HepG2 (cell line): ENCODE measurements around the gene ASB16. TPM values are rescaled to one million over a fixed set of nuclear protein-coding genes. Genes with fewer than 3 reads are reported as not detected.
A peak's percentile ranks its signal among the peaks of the same experiment; 100 is the strongest.

Source experiments
- FOXP4 ChIP-seq: sonication (generic); formaldehyde crosslinking; IDR thresholded peaks from 2 replicates; pipeline ENCODE4 v1.4.0; 2020; ENCODE audit warnings: missing genetic modification reagents
- RBAK ChIP-seq: sonication (generic); formaldehyde crosslinking; IDR thresholded peaks from 2 replicates; pipeline ENCODE4 v1.5.1; 2020; ENCODE audit warnings: mild to moderate bottlenecking, missing genetic modification reagents
- SYNCRIP ChIP-seq: fragments of 200-400 bp; formaldehyde crosslinking; IDR thresholded peaks from 2 replicates; pipeline ENCODE4 v1.6.1; 2018; ENCODE audit warnings: mild to moderate bottlenecking, low read depth, low read length; ENCODE audit not compliant: insufficient read depth
- TARDBP ChIP-seq: sonication (generic); formaldehyde crosslinking; IDR thresholded peaks from 2 replicates; pipeline ENCODE4 v1.8.0; 2022; ENCODE audit warnings: mild to moderate bottlenecking, missing genetic modification reagents
- THAP9 ChIP-seq: sonication (generic); formaldehyde crosslinking; IDR thresholded peaks from 2 replicates; pipeline ENCODE4; 2020; ENCODE audit warnings: missing genetic modification reagents, mild to moderate bottlenecking, borderline replicate concordance
- U2AF2 ChIP-seq: fragments of 200-400 bp; formaldehyde crosslinking; IDR thresholded peaks from 2 replicates; pipeline ENCODE4 v1.6.1; 2017; ENCODE audit warnings: low read depth, mild to moderate bottlenecking, low read length
- ZBTB7A ChIP-seq: sonication (generic); formaldehyde crosslinking; IDR thresholded peaks from 2 replicates; pipeline ENCODE4 v1.8.0; 2022; ENCODE audit warnings: mild to moderate bottlenecking, missing genetic modification reagents
- ZMYM3 ChIP-seq: sonication (generic); formaldehyde crosslinking; IDR thresholded peaks from 2 replicates; pipeline ENCODE4 v1.5.1; 2020; ENCODE audit warnings: mild to moderate bottlenecking, missing genetic modification reagents
- ZNF253 ChIP-seq: sonication (generic); formaldehyde crosslinking; IDR thresholded peaks from 2 replicates; pipeline ENCODE4 v1.8.0; 2022; ENCODE audit warnings: mild to moderate bottlenecking, missing genetic modification reagents, borderline replicate concordance
- ZNF33A ChIP-seq: sonication (generic); formaldehyde crosslinking; IDR thresholded peaks from 2 replicates; pipeline ENCODE4 v1.5.1; 2020; ENCODE audit warnings: missing genetic modification reagents, mild to moderate bottlenecking, moderate library complexity, borderline replicate concordance
- ZNF431 ChIP-seq: sonication (generic); formaldehyde crosslinking; IDR thresholded peaks from 2 replicates; pipeline ENCODE4 v1.9.0; 2022; ENCODE audit warnings: missing genetic modification reagents, low read depth, mild to moderate bottlenecking, borderline replicate concordance
- ZNF639 ChIP-seq: conservative IDR thresholded peaks from 2 replicates; pipeline ENCODE4 v1.6.1; 2018; ENCODE audit warnings: missing genetic modification reagents
- ZNF747 ChIP-seq: sonication (generic); formaldehyde crosslinking; IDR thresholded peaks from 2 replicates; pipeline ENCODE4 v1.8.1; 2023; ENCODE audit warnings: missing genetic modification reagents, mild to moderate bottlenecking, borderline replicate concordance
- ZNF816 ChIP-seq: sonication (generic); formaldehyde crosslinking; IDR thresholded peaks from 2 replicates; pipeline ENCODE4 v1.8.0; 2022; ENCODE audit warnings: missing genetic modification reagents, mild to moderate bottlenecking, borderline replicate concordance
- ZNF891 ChIP-seq: sonication (generic); formaldehyde crosslinking; IDR thresholded peaks from 2 replicates; pipeline ENCODE4 v1.5.0; 2020; ENCODE audit warnings: mild to moderate bottlenecking, missing genetic modification reagents
- ZSCAN30 ChIP-seq: sonication (generic); formaldehyde crosslinking; IDR thresholded peaks from 2 replicates; pipeline ENCODE4 v1.5.0; 2020; ENCODE audit warnings: mild to moderate bottlenecking, missing genetic modification reagents
- ZZZ3 ChIP-seq: sonication (generic); formaldehyde crosslinking; IDR thresholded peaks from 2 replicates; pipeline ENCODE4 v1.4.0; 2020; ENCODE audit warnings: missing genetic modification reagents, mild to moderate bottlenecking, borderline replicate concordance
- polyA plus RNA-seq, 8 experiments: library from polyadenylated mRNA; depleted of rRNA in 3 of 8; stranded (reverse) in 7 of 8; unstranded in 1 of 8; fragments of >200 nt; fragmentation: Illumina TruSeq in 4 of 8; extraction: Trizol in 4 of 8; gene quantifications; 2 replicates each; pipeline versions ENCODE4 v1.2.1 to v1.2.3, GENCODE V29; 2011 to 2016; ENCODE audit warnings: low read depth in 4 of 8, missing spikeins in 1 of 8, mixed read lengths in 1 of 8; ENCODE audit not compliant: insufficient read depth in 1 of 8
- total RNA-seq, 5 experiments: library from RNA; depleted of rRNA; stranded (reverse); fragments of >200 nt; fragmentation: Illumina TruSeq; extraction: Trizol; gene quantifications; 2 replicates each; pipeline ENCODE4 v1.2.3, GENCODE V29; 2016; ENCODE audit warnings: low read depth in 1 of 5

ASB16 gene
- total and polyA plus RNA-seq, 2 of the 13 experiments (the other 11 are each of a cell fraction or from before 2014, with no cell fraction given) = 0.07 TPM; not detected in 1

- no peak for TF ChIP-seq ZNF747 (CRISPR knock-in tag)
- no peak for TF ChIP-seq SYNCRIP
- peak; percentile 89 for TF ChIP-seq ZNF891 (CRISPR knock-in tag)
- no peak for TF ChIP-seq RBAK
- no peak for TF ChIP-seq U2AF2
- 0 out of 2 replicates have a peak, but pooled peaks have one; percentile 34 for TF ChIP-seq ZNF639 (CRISPR knock-in tag)
- no peak for TF ChIP-seq ZSCAN30 (CRISPR knock-in tag)
- no peak for TF ChIP-seq ZNF33A (CRISPR knock-in tag)
- no peak; the same call in 1 of the 2 replicates for TF ChIP-seq ZNF253 (CRISPR knock-in tag)
- TF ChIP-seq ZNF431 (CRISPR knock-in tag) = peak; percentile 87
- TF ChIP-seq ZNF816 (CRISPR knock-in tag) = no peak
- TF ChIP-seq ZBTB7A = peak; percentile 36; the same call in 1 of the 2 replicates
- TF ChIP-seq FOXP4 (CRISPR knock-in tag) = peak; percentile 58; the same call in 1 of the 2 replicates
- peak; percentile 98 for TF ChIP-seq ZMYM3 (CRISPR knock-in tag)
- TF ChIP-seq THAP9 (CRISPR knock-in tag) = no peak; the same call in 1 of the 2 replicates
- TF ChIP-seq TARDBP = peak; percentile 87
- no peak; the same call in 1 of the 2 replicates for TF ChIP-seq ZZZ3
These were observed 47.0 kb upstream of the ASB16 start, which contains the start of gene HDAC5 (continued) for GRCh38 chr17:44123356-44124117.
